ENCODE measurements around the gene GAL. TPM values are rescaled to one million over a fixed set of nuclear protein-coding genes. Genes with fewer than 3 reads are reported as not detected.

Gene GAL
- total RNA-seq, 1 donor from 2014 or later: not detected

DNA sequence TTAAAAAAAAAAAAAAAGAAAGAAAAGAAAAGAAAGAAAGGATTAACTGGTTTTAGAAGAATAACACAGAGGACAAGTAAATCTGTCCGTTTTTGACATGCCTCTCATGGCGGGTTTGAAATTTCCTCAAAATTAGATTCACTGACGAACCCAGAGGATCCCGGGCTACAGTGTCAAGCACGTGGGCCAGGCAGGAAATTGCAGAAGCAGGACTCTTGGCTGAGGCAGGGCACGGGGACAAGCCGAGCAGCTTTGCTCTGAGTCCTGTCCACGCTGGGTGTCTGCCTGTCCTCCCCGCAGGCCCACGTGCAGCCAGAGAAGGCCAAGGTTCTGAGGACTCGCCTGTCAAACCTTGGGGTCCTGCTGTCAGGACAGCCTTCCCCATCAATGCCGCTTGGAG lies 24.7 kb downstream of the GAL start:
- DNase-seq (ENCODE audit: low read depth): no peak

DNA sequence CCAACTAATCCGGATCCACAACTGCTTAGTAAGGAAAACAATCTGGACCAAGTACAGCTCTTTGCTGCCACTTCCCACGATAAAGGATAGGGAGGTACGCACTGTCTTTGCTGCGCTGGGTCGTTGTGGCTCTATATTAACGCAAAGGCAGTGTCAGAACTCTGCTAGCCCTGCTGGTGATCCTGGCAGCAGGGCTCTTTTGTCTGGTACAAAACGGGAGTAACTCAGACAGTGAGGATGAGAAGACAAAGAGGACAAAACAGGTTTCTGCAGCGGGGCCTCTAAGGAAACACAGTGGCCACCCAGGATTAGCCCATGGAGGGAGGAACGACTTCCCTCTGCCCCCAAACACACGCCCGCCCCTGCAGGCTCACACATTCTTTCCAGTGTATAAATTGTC lies 26.1 kb downstream of the GAL start:
- no peak for DNase-seq (ENCODE audit: low read depth)

- no peak for DNase-seq (ENCODE audit: low read depth)
Measured at GRCh38 chr11:68711114-68711513, 26.8 kb downstream of the GAL start.

GRCh38 chr11:68714060-68714856 lies 29.9 kb downstream of the GAL start:
- peak; percentile 15 for DNase-seq (ENCODE audit: low read depth)

DNA sequence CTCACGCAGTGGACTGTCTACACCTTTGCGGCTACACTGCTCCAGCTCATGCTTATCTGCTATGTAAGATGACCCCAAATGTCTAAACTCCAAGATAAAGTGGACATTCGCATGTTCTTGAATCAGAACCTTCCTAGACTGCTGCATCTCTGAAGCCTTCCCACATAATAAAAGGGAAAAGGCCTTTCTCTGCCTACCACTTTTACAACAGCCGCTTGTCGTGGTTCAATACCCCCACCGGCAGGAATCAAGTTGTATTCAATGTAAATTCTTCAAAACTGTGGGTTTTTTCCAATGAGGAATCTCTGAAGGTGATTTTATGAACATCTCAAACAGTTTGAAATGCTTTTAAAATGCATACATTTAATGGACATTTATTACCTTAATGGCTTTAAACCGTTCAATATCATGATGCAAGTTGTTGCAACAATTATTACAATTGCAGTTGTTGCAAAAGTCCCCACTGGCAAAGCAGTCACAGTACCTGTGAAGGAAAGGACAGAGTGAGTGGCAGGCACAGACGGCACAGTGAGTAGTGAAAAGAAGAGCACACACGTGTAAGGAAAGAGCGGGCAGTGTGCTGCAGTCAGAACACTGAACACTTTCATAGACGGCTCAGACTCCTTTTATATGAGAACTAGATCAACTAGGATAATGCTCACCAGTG lies 31.2 kb downstream of the GAL start:
- DNase-seq (ENCODE audit: low read depth): no peak

- DNase-seq (ENCODE audit: low read depth): no peak
Measured at GRCh38 chr11:68721075-68721474, 36.7 kb downstream of the GAL start.

DNA sequence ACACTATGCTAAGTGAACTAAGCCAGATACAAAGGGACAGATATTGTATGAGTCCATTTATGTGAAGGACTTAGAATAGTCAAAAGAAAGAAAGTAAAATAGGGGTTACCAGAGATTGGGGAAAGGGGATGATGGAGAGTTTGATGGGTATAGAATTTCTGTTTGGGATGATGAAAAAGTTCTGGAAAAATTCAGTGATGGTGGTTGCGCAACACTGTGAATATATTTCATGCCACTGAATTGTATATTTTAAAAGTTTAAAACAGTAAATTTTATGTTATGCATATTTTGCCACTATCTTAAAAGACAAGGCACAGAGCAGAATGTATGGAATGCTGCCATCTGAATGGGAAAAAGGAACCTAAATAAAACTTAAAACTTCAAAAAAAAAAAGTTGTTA lies 37.8 kb downstream of the GAL start:
- DNase-seq (ENCODE audit: low read depth): no peak

- DNase-seq (ENCODE audit: low read depth): no peak
Measured at GRCh38 chr11:68724293-68724692, 39.9 kb downstream of the GAL start.

GRCh38 chr11:68727783-68728182 lies 43.4 kb downstream of the GAL start:
- no peak for DNase-seq (ENCODE audit: low read depth)

GRCh38 chr11:68734111-68734510 lies 49.8 kb downstream of the GAL start:
- no peak for DNase-seq (ENCODE audit: low read depth)

- no peak for DNase-seq (ENCODE audit: low read depth)
Measured at GRCh38 chr11:68735125-68735524, 50.8 kb downstream of the GAL start.

GRCh38 chr11:68735646-68736045 lies 51.3 kb downstream of the GAL start:
- DNase-seq (ENCODE audit: low read depth): no peak

Other genes starting within 250 kb of the GAL start
- 130 and 164 TPM in 2 replicates for gene PPP6R3, start 223.8 kb upstream of the GAL start, total RNA-seq
- 2.9 and 5.0 TPM in 2 replicates for gene TESMIN, start 67.0 kb downstream of the GAL start, total RNA-seq
- 7.5 and 18.9 TPM in 2 replicates for gene CPT1A, start 157.4 kb downstream of the GAL start, total RNA-seq
- gene MRPL21, start 219.3 kb downstream of the GAL start, total RNA-seq: 37.2 and 97.8 TPM in 2 replicates
- gene IGHMBP2, start 219.3 kb downstream of the GAL start, total RNA-seq: 5.4 and 12.8 TPM in 2 replicates

All from renal cortical epithelial cell (primary cell).